ENCODE measurements around the gene DGKG. TPM values are rescaled to one million over a fixed set of nuclear protein-coding genes. Genes with fewer than 3 reads are reported as not detected.

DGKG gene
- total RNA-seq, 1 donor from 2014 or later: 65.7 TPM

GRCh38 chr3:186267758-186268157 is 94.3 kb downstream of the DGKG start:
- H3K4me1 ChIP-seq: no peaks in the 10 kb centered on the region
- no peak overlapping the region for H3K4me3 ChIP-seq
- TF ChIP-seq CTCF (IDR thresholded peaks at IDR 0.05; ENCODE audit: borderline replicate concordance): no peak
- intact Hi-C loops (cut with micrococcal nuclease): no loop called here
- H3K9me3 ChIP-seq (replicated peaks): no peaks in the 10 kb centered on the region
- H3K27me3 ChIP-seq (ENCODE audit: low read depth): no peaks in the 10 kb centered on the region
- peaks cover 15% of the 10 kb centered on the region for H3K36me3 ChIP-seq
- DNase-seq: no peak
- H3K27ac ChIP-seq (replicated peaks): no peak overlapping the region

- no peaks in the 10 kb centered on the region for H3K27me3 ChIP-seq (ENCODE audit: low read depth)
- peaks cover 20% of the 10 kb centered on the region for H3K36me3 ChIP-seq
- TF ChIP-seq CTCF (IDR thresholded peaks at IDR 0.05; ENCODE audit: borderline replicate concordance): no peak
- H3K27ac ChIP-seq (replicated peaks): no peak overlapping the region
- DNase-seq: no peak
- no peaks in the 10 kb centered on the region for H3K9me3 ChIP-seq (replicated peaks)
- intact Hi-C loops (cut with micrococcal nuclease): no loop called here
- no peaks in the 10 kb centered on the region for H3K4me1 ChIP-seq
- no peak overlapping the region for H3K4me3 ChIP-seq
Observed at GRCh38 chr3:186264608-186265400, 97.2 kb downstream of the DGKG start.

- Histone ChIP-seq H3K4me1 (no peaks in the 10 kb centered on the region), H3K27me3 (ENCODE audit: low read depth) (peaks cover 7% of the 10 kb centered on the region), H3K9me3 (replicated peaks) (no peaks in the 10 kb centered on the region), H3K36me3 (peaks cover 10% of the 10 kb centered on the region), H3K4me3 (no peak overlapping the region), H3K27ac (replicated peaks) (no peak overlapping the region)
- no peak for DNase-seq
- intact Hi-C loops (cut with micrococcal nuclease): no loop called here
- no peak for TF ChIP-seq CTCF (IDR thresholded peaks at IDR 0.05; ENCODE audit: borderline replicate concordance)
Observed at GRCh38 chr3:186261638-186262037, 100.4 kb downstream of the DGKG start.

- intact Hi-C loops (cut with micrococcal nuclease): no loop called here
- Histone ChIP-seq H3K27ac (replicated peaks) (no peak overlapping the region), H3K4me1 (no peaks in the 10 kb centered on the region), H3K27me3 (ENCODE audit: low read depth) (peaks cover 7% of the 10 kb centered on the region), H3K9me3 (replicated peaks) (no peaks in the 10 kb centered on the region), H3K36me3 (peaks cover 9% of the 10 kb centered on the region), H3K4me3 (no peak overlapping the region)
- DNase-seq: no peak
- TF ChIP-seq CTCF (IDR thresholded peaks at IDR 0.05; ENCODE audit: borderline replicate concordance): no peak
Observed at GRCh38 chr3:186260726-186261125, 101.3 kb downstream of the DGKG start.

GRCh38 chr3:186259612-186260383 is 102.2 kb downstream of the DGKG start:
- intact Hi-C loops (cut with micrococcal nuclease): loop anchor here (10.0 kb wide), 1 partner anchor 285 kb away; the partner anchor contains the start of gene CRYGS
- H3K27me3 ChIP-seq (ENCODE audit: low read depth): peaks cover 7% of the 10 kb centered on the region
- H3K36me3 ChIP-seq: peaks cover 9% of the 10 kb centered on the region
- H3K9me3 ChIP-seq (replicated peaks): no peaks in the 10 kb centered on the region
- H3K4me1 ChIP-seq: no peaks in the 10 kb centered on the region
- no peak overlapping the region for H3K4me3 ChIP-seq
- peak; percentile 85 for TF ChIP-seq CTCF (IDR thresholded peaks at IDR 0.05; ENCODE audit: borderline replicate concordance)
- DNase-seq: peak; percentile 53
- H3K27ac ChIP-seq (replicated peaks): no peak overlapping the region
